Renal pelvis (tissue), 4 donors: ENCODE data around the gene LRRC26. TPM values are rescaled to one million over a fixed set of nuclear protein-coding genes. Genes with fewer than 3 reads are reported as not detected.

Experiments
- DNase-seq: peaks from one replicate; pipeline ENCODE4 v3.0.0-alpha.2; 2013
- polyA plus RNA-seq, 3 donors: library from polyadenylated mRNA; unstranded; fragments of 120-200 nt; gene quantifications; one replicate each; pipeline ENCODE4 v1.2.1, GENCODE V29; 2013; ENCODE audit not compliant: insufficient read length in 3 of 3

LRRC26 gene
- polyA plus RNA-seq, 3 donors = 0.34 TPM; not detected in 2

GRCh38 chr9:137184881-137185660 lies 15.2 kb upstream of the LRRC26 start:
- DNase-seq = no peak

- no peak for DNase-seq
Observed at GRCh38 chr9:137183980-137184595, 14.2 kb upstream of the LRRC26 start.

DNA sequence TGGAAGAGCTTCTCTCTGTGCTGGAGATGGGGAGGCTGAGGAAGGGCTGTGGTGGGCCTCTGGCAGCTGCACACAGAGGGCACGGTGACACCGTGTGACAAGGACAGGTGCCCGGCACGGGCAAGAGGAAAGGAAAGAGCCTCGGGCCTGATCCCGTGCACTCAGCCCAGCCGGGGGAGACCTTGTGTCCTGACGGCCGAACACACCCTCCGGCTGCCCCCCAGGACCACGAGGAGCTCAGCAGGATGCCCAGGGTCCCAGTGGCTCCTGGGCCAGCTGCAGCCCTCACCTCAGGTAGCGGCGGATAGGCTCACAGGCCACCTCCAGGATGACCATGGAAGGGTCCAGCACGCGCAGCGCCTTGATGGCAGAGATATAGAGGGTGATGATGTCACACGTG lies 13.0 kb upstream of the LRRC26 start:
- DNase-seq = no peak

GRCh38 chr9:137181680-137182079 lies 11.8 kb upstream of the LRRC26 start:
- DNase-seq = no peak

- DNase-seq = no peak
Observed at GRCh38 chr9:137180491-137180890, 10.6 kb upstream of the LRRC26 start.

DNA sequence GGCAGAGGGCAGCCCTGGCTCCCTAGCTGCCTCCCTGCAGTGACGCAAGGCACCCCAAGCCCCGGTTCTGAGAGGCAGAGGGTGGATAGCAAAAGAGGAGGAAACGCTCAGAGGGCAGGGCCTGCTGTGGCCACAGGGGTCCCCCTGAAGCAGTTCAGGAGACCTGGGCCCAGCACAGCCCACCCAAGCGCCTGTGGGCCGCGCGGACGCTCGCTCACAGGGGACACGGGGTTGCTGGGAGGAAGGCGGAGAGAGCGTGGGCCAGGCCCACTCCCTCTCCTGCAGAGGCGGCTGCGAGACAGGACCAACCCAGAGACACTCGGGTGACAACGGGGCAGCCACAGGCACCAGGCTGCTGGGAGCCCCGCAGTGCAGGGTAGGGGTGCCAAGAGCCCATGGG lies 9.9 kb upstream of the LRRC26 start:
- no peak for DNase-seq

DNA sequence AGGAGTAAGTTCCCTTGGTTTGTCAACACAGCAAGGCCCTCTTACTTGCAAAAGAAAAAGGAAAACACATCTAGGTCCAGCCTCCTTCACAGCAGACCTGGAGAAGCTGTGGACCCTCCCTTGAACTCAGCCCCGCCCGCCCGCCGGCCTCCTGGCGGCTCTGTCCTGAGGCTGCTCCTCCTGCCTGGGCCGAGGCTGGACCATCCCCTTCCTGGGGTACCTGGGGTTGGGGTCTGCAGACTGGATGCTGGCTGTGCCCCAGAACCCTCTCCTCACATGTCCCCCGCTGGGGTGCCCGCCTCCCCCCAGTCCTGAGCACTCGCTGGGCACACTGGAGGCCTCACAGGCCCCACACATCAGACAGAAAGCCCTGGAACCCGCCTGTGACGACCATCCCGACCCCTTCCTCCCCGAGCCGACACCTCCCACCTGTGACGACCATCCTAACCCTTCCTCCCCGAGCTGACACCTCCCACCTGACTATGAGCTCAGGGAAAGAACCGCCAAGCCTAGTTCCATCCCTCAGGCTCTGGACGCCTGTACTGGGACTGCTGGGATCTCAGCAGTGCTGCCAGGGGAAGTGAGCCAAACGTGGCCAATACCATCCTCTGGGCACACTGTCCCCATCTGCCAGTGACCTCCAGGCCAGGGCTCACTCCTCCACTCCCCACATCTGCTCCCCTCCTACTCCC lies 9.2 kb upstream of the LRRC26 start:
- no peak for DNase-seq

DNA sequence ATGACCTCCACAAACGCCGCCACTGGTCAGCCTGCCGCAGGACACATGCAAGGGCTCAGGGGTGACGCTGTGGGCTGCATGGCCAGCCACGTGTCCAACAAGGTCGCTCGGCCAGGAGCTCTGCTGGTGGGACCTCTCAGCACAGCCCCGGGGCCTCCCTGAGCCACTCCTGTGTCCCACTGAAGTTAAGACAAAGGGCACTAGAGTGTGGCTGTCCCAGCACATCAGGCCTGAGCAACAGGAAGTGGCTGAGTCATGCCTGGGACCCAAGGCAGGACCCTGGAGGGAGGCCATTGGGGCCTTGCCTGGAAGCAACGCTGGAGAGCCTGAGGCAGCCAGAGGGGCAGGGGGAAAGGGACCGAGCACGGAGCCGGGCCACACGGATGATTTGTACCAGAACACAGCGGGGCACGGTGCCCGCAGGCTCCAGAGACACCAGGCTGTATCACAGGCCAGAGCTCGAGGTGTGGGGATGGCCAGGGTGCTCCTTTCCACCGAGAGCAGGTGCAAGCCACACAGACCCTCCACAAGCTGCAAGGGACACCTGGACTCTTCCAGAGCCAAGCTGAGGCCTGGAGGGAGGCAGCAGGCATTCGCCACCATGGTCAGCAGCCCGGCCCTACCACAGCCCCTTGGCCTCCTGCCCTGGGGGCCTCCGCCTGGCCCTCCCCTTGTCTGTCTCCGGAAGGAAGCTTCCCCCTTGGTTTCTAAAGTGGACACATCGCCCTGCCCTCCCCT lies 8.5 kb upstream of the LRRC26 start:
- DNase-seq = no peak

DNA sequence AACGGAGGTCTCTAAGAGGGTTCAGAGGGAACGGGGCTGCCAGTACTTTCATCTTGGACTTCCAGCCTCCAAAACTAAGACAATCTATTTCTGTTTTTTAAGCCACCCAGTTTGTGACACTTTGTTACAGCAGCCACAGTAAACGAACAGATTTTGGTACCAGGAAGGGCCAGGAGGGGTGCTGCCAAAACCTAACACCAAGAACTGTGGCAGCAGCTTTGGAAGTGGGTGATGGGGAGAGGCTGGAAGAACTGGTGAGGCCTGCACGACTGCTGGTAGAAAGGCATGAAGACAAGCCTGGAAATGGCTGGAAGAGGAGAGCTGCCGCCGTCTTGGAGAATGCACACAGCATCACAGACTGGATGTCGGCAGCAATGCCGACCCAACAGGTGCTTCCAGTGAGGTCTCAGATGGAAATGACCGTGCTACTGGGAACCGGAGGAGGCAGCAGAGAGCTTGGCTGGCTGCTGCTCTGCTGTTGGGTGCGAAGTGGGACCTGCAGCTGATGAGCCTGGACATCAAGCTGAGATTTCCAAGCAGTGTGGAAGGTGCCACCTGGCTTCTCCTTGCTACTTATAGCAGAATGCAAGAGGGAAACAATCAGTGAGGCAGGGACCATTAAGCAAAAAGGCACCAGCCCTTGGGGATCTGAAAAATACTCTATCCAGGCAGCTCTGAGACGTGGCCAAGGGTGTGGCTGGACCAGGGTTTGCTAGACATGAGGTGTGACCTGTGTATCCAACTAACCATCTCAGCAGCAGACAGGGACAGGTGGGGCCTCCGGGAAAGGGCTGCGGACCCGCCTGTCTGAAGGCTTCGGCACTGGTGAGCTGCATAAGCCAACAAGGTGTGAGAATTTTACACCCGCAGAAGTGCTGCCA lies 6.7 kb upstream of the LRRC26 start:
- DNase-seq = no peak

DNA sequence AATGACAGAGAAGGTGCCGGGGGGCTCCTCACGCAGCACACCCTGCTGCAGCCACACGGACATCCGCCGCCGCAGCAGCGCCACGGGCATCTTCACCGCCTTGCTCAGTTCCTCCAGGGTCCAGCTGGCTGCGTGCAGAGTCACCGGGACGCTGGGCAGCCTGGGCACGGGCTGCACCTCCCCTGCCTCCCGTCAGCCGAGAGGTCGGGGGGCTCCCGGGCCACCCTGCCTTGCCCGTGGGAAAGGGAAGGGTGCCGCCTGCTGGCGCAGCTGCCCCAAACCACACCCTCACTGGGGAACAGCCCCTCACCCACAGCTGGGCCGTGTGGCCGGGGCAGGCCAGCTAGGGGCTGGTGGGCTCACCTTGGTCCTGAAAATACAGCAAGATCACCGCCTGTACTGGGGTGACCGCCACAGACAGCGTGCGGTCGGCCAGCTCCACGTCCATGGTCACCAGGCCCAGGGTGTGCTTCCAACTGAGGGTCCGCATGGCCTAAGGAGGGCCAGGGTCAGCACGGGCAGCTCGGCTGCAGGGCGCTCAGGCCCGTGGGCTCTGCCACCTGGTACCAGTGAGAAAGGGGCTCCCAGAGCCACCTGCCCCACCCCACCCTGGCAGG lies 5.6 kb upstream of the LRRC26 start:
- DNase-seq = no peak

DNA sequence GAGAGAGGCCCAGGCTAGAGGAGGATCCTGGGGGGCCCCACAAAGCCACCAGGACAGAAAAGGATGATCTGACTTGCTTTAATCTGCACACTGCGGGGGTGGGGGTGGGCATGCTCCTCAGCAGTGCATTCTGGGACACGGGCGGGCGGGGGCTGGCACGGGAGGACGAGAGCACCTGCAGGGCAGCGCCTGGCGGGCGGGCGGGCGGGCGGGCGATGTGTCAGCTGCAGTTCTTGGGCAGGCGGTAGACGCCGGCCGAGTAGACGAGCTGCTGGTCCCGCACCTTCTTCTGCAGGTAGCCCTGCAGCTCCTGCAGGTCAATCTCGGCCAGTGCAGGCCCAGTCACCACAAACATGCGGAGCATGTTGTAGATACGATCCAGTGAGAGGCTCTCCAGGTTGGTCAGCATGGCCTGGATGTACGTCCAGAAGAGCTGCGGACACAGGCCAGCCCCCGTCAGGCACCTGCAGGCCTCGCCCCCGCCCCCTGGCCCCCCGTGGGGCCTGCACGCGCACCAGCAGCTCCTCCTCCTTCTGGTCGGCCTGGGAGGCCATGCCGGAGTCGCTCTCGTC lies 5.0 kb upstream of the LRRC26 start:
- DNase-seq = no peak

- DNase-seq = no peak
Observed at GRCh38 chr9:137173796-137174664, 4.2 kb upstream of the LRRC26 start.

GRCh38 chr9:137172901-137173795 lies 3.3 kb upstream of the LRRC26 start:
- no peak for DNase-seq

- DNase-seq = no peak
Observed at GRCh38 chr9:137171149-137171900, 1.5 kb upstream of the LRRC26 start.

DNA sequence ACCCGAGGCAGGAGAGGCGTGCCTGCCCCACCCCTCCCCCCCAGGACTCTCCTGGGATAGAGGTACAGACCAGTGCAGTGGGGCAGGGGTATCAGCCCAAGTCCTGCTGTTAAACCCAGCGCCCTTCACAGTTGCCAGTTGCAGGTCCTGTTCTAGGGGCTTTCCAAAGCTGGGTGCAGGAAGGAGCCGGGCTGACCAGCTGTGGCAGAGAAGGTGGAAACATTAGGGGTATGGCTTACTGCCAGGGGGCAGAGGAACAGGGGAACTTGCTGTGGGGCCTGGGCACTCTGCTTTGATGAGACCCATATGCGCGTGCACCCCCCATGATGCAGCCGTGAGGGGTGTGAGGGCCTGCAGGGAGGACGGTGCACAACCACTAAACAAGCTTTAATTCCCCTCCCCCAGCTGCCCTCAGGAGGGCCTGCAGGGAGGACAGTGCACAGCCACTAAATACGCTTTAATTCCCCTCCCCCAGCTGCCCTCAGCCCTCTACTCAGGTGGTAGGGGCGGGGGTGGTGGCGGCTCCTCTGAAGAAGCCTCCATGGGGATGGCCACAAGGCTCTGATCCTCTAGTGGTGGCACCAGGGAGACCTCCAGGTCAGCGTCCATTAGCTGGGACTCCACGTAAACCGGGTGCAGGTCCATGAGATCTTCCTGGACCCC lies 766 bp upstream of the LRRC26 start:
- no peak for DNase-seq

DNA sequence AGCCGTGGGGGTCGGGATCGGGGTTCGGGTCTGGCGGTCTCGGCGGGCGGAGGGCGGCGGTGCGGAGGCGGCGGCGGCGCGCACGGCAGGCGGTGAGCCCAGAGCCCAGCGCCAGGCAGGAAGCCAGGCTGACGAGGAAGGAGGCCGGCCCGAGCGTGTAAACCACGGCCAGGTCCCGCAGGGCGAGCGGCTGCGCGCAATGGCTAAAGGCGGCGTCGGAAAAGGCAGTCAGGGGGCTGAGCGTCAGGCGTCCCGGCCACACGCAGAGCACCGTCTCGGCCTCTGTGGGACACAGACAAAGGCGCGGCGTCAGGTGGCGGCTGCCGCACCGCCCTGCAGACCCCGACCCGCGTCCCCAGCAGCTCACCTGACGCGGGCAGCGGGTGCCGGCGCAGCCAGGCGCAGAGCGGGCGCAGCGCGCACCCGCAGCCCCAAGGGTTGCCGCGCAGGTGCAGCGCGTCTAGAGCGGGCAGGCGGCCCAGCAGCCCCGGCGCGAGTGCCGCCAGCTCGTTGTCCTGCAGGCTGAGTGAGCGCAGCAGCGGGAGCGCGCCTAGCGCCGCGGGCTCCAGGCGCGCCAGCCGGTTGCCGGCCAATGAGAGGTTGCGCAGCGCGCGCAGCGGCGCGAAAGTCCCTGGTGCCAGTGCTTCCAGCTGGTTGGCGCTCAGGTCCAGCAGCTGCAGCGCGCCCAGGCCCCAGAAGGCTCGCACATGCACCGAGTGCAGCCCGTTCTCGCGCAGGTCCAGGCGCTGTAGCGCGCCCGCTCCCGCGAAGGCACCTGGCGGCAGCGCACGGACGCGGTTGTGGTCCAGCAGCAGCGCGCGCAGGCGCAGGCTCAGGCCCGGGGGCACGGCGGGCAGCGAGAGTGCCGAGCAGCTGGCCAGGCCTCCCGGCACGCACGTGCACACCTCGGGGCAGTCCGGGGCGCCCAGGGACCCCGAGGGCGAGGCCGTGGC lies 671 bp downstream of the LRRC26 start:
- DNase-seq = peak; percentile 42
